ENCODE data around the gene KHK.
"Not testable (repeated sequence)": the region's sequence is repeated elsewhere in the genome, so short reads cannot be mapped to it uniquely, and the experiment has no call there.

KHK gene

DNA sequence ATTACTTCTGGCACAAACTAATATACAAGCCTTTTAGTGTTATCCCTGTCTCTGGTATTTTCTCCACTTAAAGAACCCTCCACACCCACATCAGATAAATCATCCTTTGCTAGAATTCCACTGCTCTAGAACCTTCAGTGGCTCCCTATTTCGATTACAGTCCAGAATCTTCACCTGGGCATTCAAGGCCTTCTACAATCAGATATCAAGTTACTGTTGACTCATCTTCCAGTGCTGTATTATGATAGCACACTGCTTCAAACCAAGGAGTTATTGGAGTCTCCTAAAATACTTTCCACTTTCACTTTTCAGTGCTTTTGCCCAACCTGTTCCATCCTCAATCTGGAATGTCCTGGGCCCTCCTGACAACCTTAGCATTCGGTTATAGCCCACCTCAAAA lies 28.9 kb downstream of the KHK start:
- Histone ChIP-seq H3K4me3 (ENCODE audit: low read length) (no peak overlapping the region), H3K27me3 (ENCODE audit: low read depth, low read length) (no peaks in the 10 kb centered on the region), H3K4me2 (ENCODE audit: low read length) (no peak overlapping the region), H3K36me3 (replicated peaks; ENCODE audit: low read depth, low read length) (no peaks in the 10 kb centered on the region), H2AFZ (ENCODE audit: low read depth, low read length) (no peak overlapping the region), H3K9ac (ENCODE audit: low read length) (no peak overlapping the region), H3K27ac (ENCODE audit: low read length) (no peak overlapping the region), H3K4me1 (ENCODE audit: low read length) (peaks cover 6% of the 10 kb centered on the region; the same call in 1 of the 2 replicates), H4K20me1 (ENCODE audit: insufficient read depth, low read length) (no peaks in the 10 kb centered on the region), H3K9me3 (ENCODE audit: insufficient read depth, low read length) (no peaks in the 10 kb centered on the region), H3K79me2 (ENCODE audit: low read length) (no peaks in the 10 kb centered on the region)
- no peak for TF ChIP-seq EZH2phosphoT487 (IDR thresholded peaks at IDR 0.05; ENCODE audit: low read depth)
- TF ChIP-seq, protein P1, sequence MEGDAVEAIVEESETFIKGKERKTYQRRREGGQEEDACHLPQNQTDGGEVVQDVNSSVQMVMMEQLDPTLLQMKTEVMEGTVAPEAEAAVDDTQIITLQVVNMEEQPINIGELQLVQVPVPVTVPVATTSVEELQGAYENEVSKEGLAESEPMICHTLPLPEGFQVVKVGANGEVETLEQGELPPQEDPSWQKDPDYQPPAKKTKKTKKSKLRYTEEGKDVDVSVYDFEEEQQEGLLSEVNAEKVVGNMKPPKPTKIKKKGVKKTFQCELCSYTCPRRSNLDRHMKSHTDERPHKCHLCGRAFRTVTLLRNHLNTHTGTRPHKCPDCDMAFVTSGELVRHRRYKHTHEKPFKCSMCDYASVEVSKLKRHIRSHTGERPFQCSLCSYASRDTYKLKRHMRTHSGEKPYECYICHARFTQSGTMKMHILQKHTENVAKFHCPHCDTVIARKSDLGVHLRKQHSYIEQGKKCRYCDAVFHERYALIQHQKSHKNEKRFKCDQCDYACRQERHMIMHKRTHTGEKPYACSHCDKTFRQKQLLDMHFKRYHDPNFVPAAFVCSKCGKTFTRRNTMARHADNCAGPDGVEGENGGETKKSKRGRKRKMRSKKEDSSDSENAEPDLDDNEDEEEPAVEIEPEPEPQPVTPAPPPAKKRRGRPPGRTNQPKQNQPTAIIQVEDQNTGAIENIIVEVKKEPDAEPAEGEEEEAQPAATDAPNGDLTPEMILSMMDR (IDR thresholded peaks at IDR 0.05; ENCODE audit: low read depth, low read length) = no peak

GRCh38 chr2:27117995-27118524 lies 31.5 kb downstream of the KHK start:
- H3K9ac ChIP-seq (ENCODE audit: low read length) = peak overlapping the region; percentile 61
- peaks cover 8% of the 10 kb centered on the region for H3K4me1 ChIP-seq (ENCODE audit: low read length)
- no peak for TF ChIP-seq EZH2phosphoT487 (IDR thresholded peaks at IDR 0.05; ENCODE audit: low read depth)
- TF ChIP-seq, protein P1 (IDR thresholded peaks at IDR 0.05; ENCODE audit: low read depth, low read length) = no peak
- no peaks in the 10 kb centered on the region for H4K20me1 ChIP-seq (ENCODE audit: insufficient read depth, low read length)
- H2AFZ ChIP-seq (ENCODE audit: low read depth, low read length) = 0 out of 2 replicates have a peak overlapping the region, but pooled peaks have one; percentile 18
- peaks cover 6% of the 10 kb centered on the region for H3K27me3 ChIP-seq (ENCODE audit: low read depth, low read length)
- H3K36me3 ChIP-seq (replicated peaks; ENCODE audit: low read depth, low read length) = no peaks in the 10 kb centered on the region
- no peak overlapping the region for H3K27ac ChIP-seq (ENCODE audit: low read length)
- peak overlapping the region; percentile 75 for H3K4me3 ChIP-seq (ENCODE audit: low read length)
- no peaks in the 10 kb centered on the region for H3K9me3 ChIP-seq (ENCODE audit: insufficient read depth, low read length)
- H3K4me2 ChIP-seq (ENCODE audit: low read length) = peak overlapping the region; percentile 81
- H3K79me2 ChIP-seq (ENCODE audit: low read length) = no peaks in the 10 kb centered on the region

- TF ChIP-seq EZH2phosphoT487 (IDR thresholded peaks at IDR 0.05; ENCODE audit: low read depth) = no peak
- TF ChIP-seq, protein P1 (IDR thresholded peaks at IDR 0.05; ENCODE audit: low read depth, low read length) = no peak
- H3K27ac ChIP-seq (ENCODE audit: low read length) = no peak within 1 kb of the TSS
- no peaks in the 10 kb centered on the region for H3K36me3 ChIP-seq (replicated peaks; ENCODE audit: low read depth, low read length)
- peak within 1 kb of the TSS; percentile 81 for H3K4me2 ChIP-seq (ENCODE audit: low read length)
- H3K9ac ChIP-seq (ENCODE audit: low read length) = peak within 1 kb of the TSS; percentile 61
- H3K9me3 ChIP-seq (ENCODE audit: insufficient read depth, low read length) = no peaks in the 10 kb centered on the region
- H3K4me1 ChIP-seq (ENCODE audit: low read length) = peaks cover 11% of the 10 kb centered on the region
- peak within 1 kb of the TSS; percentile 75 for H3K4me3 ChIP-seq (ENCODE audit: low read length)
- H3K27me3 ChIP-seq (ENCODE audit: low read depth, low read length) = peaks cover 6% of the 10 kb centered on the region
- no peaks in the 10 kb centered on the region for H3K79me2 ChIP-seq (ENCODE audit: low read length)
- H2AFZ ChIP-seq (ENCODE audit: low read depth, low read length) = peak within 1 kb of the TSS; percentile 80
- no peaks in the 10 kb centered on the region for H4K20me1 ChIP-seq (ENCODE audit: insufficient read depth, low read length)
Observed at GRCh38 chr2:27118525-27119329, 32.2 kb downstream of the KHK start, which contains the start of gene CGREF1. Gene CGREF1, minus strand, starts transcription at chr2:27119128. Its CDS starts 14,762 bp downstream, at chr2:27104366.

GRCh38 chr2:27119330-27119670 lies 32.7 kb downstream of the KHK start:
- not testable (repeated sequence) for H3K9me3 ChIP-seq (ENCODE audit: insufficient read depth, low read length); H3K36me3 ChIP-seq (replicated peaks; ENCODE audit: low read depth, low read length); H4K20me1 ChIP-seq (ENCODE audit: insufficient read depth, low read length); H3K79me2 ChIP-seq (ENCODE audit: low read length); H3K27ac ChIP-seq (ENCODE audit: low read length); H3K27me3 ChIP-seq (ENCODE audit: low read depth, low read length)
- H3K4me2 ChIP-seq (ENCODE audit: low read length) = peak overlapping the region; percentile 81
- H2AFZ ChIP-seq (ENCODE audit: low read depth, low read length) = peak overlapping the region; percentile 80
- peak overlapping the region; percentile 61 for H3K9ac ChIP-seq (ENCODE audit: low read length)
- peak overlapping the region; percentile 75 for H3K4me3 ChIP-seq (ENCODE audit: low read length)
- peaks cover 15% of the 10 kb centered on the region for H3K4me1 ChIP-seq (ENCODE audit: low read length)
